HG03103 (cell line): Measurements from ENCODE around the gene C10orf71.

Experiments
- ATAC-seq: cut with Tn5 transposase; IDR thresholded peaks from one replicate; pipeline ENCODE4 v1.9.1; 2021; ENCODE audit warnings: low read depth; ENCODE audit not compliant: unreplicated experiment

The C10orf71 gene

DNA sequence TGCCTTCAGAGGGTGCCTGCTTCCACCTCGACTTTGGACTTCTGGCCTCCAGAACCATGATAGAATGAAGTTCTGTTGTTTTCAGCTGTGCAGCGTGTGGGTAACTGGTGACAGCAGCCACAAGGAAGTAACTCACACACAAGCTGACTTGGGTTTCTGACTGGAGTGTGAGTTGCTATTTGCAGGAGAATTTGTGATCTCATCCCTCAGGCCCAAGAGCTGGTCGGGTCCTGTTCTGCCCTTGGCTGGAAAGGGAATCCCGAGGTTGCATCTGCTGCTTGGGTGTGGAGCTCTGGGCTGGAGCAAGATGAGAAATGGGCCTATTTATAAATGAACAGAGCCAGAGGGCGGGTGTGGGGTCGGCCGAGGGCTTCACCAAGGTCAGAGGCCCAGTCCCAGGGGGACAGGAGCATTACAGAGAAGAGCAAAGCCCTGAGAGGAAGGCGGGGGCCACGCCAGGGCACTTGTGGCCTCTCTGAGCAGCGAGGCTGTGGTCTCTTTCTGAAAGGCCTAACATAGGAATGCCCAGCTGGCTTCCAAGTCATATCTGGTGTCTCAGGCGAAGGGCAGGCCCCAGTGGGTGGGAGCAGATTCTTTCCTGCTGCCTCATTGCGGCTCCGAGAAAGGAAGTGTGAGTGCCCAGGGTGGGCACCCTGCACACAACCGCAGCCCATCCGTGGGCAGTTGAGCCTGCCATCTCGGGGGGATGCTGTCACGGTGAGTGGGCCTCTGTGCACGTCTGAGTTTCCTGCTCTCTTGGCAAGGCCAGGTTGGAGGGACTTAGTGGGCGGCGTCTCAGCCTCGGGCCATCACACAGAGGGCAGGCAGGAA is 26.5 kb upstream of the C10orf71 start:
- ATAC-seq = no peak

DNA sequence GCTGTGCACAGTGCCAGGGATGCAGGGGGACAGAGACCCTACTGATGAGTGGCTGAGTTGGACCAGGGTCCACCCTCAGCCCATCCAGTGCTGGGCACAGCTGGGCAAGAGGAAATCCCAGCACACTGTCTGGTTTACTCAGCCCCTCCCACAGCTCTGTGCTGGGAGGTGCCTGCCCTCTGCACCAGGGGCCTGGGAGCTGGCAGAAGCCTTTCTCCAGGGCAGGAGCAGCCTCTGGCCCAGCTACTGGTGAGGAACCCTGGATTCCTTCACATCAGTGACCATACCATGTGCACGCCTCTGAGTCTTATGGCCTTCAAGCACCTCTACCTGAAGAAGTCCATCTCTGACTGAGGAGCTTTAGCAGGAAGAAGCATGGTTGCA is 25.9 kb upstream of the C10orf71 start:
- no peak for ATAC-seq

DNA sequence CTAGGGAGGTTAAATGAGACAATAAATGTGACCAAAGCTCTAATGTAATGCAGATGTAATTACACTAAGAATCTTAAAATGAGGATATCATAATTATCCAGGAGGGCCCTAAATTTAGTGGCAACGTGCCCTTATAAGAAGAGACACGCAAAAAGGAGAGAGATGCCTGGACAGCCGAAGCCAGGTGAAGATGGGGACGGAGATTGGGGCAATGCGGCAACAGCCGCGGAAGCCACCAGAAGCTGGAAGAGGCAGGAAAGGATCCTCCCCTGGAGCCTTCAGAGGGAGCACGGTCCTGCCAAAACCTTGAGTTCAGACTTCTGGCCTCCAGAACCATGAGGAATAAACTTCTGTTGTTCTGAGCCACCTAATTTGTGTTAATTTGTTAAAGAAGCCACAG is 25.3 kb upstream of the C10orf71 start:
- no peak for ATAC-seq

DNA sequence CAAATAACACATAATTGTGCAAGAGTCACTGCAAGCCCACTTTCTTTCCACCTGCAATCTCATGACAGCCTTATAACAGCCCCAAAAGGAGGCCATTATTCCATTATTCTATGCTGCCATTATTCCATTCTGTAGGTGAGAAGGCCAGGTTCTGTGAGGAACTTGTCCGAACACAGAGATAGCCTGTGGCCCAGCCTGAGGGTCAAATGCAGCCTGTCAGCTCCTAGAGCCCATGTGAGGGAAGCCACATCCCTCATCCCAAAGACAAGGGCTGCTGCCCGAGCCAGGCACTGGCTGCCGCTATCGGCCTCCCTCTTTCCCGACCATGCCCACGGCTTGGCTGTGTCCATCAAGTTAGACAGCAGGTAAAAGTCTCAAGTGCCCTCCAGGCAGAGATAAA is 24.1 kb upstream of the C10orf71 start:
- no peak for ATAC-seq

DNA sequence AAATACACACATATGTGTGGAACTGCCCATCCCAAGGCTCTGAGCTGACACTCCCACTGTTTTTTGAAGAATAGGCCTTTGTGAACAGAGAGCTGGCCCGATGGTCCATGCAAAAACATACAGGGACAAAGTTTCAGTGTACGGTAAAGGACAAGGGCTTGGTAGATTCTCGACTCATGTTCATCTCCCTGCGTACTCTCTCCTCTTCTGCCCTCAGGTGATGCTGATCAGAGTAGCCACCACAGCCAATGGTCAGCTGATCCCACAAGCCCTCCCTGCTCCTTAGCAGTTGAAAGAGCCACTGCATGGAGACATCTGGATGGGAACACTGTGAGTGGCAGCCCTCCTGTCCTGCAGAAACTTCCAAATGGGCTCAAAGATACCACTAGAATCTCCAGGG is 23.1 kb upstream of the C10orf71 start:
- ATAC-seq = no peak

DNA sequence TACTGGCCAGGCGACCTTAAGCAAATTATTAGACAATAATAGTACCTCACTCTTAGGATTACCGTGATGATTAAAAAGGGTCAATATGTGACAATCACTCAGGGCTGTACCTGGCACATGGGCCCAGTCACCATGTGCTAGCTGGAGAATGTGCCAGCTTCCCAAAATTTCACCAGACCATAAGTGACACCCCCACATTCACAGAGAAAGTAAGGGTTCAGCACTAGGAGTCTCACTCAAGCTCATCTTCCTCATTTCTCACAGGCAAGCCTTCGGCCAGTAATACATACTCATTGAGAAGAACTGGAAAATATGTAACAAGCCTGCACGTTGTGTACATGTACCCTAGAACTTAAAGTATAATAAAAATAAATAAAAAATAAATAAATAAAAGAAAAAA is 22.4 kb upstream of the C10orf71 start:
- ATAC-seq = no peak

DNA sequence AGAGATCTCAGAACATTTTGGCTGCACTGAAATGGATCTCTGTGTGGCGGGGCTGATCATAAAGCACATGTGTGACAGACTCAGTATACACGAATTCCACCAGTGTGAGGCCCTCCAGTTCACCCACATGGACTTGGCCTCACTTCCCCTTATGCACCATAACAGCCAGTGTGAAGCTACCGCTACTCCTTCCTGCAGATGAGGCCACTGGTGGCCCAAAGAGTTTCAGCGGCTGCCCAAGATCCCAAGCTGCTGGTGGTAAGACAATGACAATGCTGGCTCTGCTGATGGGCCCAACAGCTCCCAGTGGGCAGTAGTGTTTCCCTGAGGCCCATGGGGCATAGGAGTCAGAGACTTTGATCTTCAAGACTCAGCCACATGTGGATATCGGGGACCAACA is 21.0 kb upstream of the C10orf71 start:
- ATAC-seq = no peak

DNA sequence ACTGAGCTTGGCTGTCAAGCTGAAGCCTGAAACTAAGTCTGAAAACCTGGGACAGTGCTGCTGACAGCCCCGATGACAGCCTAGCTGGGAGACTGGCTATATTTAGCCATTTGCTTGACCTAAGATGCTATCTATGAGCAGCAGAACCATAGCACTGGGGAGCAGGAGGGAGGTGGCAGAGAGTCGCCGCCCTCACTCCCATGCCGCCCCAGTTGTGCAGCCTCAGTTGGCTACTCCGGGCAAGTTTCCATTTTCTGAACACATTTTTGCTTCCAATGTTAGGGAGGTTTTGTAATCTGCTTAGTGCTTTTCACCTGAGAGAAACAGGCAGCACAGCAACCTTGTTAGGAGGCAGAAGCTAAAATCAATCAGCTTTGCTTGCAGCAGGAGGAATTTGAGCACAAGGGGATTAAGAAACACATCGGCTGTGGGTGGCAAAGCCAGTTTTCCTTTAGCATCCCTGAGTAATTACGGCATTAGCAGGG is 20.4 kb upstream of the C10orf71 start:
- no peak for ATAC-seq

DNA sequence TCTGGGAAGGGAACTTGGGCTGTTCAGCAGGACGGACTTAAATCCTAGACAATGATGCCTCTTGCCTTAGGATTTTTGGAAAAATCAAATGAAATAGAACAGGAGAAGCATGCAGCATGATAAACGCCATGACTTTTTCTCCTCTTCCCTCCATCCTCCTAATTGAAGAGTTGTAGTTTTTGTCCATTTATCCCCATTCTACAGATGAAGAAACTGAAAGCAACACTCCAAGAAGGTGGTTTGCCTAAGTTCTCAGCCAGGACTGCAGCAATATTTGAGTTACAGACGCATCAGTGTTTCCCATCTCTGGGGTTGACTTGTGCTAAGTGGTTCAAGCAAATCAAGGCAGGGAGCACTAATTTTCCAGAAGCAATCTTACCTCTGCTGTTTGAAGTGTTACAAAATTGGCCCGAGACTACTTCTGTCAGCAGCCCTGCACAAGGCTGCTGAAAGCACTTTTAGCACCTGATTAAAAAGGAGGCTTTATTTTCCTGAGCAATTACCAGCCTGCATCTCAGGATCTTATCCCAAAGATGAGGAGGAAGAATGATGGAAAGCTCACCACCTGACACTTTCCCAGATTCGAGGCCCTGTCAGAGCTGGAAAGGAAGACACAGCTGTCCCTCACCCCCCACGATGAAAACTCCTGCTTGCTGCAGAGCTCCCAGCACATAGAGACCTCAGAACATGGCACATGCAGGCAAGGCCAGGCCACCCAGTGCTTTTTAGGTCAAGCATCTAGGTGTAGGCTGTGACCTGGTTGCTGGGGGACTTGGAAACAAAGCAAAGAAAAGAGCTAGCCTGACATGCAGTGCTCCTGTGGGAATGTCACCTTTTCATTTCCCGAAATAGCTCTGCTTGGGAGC is 19.7 kb upstream of the C10orf71 start:
- no peak for ATAC-seq

DNA sequence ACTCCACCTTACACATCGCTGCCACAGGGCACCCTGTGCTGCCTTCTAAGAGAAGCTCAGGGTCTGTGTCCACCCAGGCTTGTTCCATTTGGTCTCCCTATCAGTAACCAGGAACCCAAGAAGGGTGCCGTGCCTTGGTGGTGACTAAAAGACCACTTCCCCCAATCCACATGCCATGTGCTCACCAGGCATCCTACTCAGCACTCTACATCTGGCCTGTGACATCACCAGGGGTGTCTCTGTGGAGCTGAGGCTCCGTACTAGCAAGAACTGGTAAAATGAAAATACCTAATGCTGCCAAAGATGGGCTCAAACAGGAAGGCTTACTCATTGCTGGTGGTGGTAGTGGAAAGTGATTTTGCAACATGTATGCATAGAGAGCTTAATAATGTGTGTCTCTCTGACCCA is 19.0 kb upstream of the C10orf71 start:
- ATAC-seq = no peak

DNA sequence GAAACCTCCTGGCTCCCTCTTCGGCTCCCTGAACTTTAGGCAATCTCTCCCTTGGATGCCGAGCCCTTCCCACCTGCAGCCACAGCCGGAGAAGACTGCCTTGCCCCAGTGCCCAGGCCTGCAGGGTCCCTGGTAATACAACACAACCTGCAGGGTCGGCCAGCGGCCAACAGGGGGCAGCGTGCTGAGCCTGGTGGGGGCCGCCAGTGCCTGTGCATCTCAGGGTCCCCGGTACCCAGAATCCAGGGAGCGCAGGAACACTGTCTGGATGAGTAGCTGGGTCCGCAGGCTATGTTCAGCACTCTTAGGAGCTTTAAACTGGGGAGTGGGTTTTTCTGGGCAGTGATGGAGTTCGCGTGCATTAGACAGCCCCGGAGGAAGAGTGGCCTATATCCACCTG is 17.5 kb upstream of the C10orf71 start:
- no peak for ATAC-seq

DNA sequence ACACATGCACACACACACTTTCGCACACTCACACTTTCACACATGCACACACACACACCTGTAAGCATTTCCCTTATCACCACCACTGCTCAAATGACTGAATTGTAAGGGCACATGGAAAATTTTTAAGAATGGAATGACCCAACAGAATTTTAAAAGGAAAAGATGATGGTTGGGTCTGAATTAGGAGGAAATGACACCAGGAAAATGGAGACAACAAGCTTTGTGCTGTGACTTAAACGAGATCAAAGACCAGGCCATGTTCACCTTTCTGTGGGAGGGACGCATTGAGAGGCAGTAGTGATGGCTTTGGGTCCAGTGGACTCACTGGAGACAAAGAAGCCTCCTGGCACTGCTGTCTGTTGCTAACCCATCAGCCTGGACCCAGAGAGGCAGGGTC is 16.7 kb upstream of the C10orf71 start:
- no peak for ATAC-seq

DNA sequence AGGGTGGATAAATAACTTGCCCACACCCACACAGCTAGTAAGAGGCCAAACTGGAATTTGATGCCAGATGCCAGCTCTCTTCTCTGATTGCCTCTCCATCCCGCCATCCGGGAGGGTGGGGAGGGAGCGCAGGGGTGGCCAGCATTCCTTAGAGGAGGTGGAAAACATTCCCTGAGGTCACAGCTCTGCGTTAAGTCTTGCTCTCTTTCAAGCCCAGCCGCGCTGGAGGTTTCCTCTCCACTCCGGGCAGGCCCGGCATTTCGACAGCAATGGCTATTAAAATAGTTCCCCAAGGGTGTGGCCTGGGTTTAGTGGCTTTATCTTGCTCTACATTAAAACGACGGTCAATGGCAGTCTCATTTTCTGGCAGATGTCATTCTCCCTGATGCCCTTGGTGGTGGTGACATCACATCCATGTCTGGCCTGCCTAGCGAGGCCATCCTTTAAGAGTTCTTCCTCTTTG is 16.1 kb upstream of the C10orf71 start:
- no peak for ATAC-seq

DNA sequence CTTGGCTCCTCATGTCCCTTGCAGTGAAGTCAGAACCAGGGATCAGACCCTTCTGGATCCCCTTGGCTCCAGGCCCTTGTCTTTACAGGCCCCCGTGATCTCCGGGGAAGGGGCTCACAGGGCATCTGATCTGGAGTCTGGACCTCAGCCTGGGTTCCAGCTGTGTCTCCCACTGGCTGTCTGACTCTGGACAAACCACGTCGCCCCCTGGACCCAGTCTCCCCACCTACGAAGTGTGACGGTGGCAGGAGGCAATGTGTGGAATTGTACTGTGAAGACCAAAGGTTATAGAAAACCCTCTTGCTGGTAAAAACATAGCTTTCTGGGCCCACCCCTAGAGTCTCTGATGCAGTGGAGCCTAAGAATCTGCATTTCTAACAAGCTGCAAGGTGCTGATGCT is 15.5 kb upstream of the C10orf71 start:
- ATAC-seq = no peak

DNA sequence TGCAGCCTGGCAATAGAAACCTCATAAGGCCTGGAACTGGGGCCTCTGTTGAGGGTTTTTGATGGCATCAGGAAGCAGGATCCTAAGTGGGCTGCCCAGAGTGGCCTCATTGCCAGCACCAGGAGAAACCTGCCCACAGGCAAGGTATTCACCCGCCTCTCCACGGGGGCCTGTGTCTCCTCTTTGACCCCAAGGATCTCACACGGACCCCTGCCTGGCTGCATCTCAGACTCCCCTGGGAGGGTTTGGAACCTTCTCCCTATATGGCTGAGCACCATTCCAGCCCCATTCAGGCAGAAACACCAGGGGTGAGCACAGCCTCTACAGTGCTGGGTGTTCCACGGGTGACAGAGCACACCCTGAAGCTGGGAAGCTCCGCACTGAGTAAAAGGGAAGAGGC is 14.6 kb upstream of the C10orf71 start:
- ATAC-seq = no peak

DNA sequence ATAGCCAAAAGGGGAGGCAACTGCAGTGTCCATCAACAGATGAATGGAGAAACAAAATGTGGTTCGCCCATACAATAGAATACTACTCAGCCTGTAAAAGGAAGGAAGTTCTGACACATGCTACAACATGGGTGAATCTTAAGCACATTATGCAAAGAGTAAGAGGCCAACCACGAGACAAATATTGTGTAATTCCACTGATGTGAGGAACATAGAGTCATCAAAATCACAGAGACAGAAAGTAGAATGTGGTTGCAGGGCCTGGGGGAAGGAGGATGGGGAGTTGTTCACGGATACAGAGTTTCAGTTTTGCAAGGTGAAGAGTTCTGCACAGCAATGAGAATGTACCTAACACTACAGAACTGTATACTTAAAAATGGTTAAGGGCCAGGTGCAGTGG is 13.7 kb upstream of the C10orf71 start:
- ATAC-seq = no peak

DNA sequence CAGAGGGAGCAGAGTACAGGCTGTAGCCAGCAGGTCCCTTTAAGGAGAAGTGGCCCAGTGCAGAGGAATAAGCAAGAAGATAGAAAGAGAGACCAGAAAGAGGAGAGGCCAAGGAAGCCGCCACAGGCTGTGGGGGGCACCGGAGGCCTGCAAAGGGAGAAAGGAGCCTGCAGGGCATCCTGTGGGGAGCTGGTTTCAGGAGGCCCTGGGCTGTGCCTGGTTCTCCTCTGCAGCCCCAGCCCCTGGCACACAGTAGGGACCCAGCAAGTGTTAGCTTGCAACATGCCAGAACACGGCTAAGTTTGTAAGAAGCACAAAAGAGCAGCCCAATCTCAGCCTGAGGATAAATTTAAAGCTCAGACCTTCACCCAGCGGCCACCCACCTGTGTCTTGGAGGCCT is 12.3 kb upstream of the C10orf71 start:
- ATAC-seq = no peak

DNA sequence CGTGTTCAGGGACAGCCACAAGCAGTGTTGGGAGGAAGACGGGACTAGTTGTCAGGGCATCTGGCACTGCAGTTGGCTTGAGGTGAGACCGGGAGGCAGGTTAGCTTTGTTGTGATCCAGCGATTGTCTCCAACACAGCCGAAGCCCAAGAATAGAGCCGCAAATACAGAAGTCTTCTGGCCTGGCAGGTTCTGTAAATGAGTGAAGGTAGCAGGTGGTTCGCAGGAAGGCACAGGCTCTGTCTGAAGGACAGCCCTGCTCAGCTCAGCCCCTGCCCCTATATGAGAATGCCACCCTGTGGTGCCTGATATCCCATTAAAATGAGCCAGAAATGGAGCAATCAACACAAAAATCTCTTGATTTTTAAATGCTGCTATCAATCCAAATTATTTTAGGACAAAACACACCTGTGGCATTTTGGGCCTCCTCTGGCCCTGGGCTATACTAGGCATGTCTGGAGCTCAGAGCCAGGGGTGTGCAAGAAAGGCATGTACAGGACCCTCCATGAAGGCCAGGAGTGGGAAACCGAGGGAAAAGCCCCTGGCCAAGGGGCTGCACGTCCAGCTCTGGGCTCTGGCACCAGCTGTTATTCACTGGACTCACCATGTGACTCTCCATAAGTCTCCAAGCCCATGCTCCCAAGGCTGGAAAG is 11.2 kb upstream of the C10orf71 start:
- no peak for ATAC-seq

DNA sequence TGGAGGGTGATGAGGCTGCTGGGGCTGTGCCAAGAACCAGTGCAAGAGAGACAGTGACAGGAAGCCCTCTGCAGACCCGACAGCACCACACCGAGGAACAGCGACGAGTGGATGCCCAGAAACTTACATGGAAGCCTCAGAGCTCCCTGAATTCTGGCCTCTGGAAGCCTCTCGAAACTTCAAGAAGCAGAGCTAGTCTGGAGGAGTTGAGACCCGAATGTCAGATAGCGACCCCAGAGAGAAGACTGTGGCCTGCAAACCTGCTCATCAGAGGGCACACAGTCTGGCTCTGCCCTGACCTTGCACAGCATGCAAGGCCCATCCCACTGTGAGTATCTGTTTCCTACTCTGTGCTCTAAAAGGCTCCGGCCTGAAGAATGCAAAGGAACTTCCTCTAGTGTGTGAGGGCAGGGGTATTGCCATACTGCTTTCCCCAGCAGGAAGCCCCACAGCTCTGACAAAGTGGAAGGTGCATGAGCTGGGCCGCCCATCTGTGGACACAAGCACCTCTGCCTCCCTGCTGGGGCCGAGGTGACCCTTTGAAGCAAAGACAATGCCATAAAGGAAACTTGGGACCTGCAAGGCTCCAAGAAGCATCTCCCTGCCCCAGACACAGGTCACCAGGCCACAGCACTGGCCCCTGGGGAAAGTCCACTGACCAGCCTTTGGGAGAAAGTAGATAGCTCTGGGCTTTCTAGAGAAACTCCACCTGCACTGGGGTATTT is 10.5 kb upstream of the C10orf71 start:
- ATAC-seq = no peak

DNA sequence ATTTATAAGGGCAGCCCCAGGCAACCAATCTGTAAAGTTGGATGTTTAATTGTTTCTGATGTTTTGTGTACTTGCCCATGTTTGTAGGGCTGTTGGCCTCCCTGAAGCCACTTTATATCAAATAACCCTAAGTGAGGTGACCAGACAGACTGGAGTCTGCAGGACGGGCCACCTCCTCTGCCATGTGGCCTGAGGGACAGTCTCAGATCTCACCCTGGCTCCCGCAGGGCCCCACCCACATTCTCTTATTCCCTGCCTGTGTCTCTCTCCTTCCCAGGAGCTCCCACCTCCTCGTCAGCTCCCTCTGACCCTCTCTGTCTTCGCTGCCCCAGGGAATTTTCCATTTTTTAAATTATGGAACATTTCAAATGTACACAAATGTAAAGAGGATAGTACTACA is 9.5 kb upstream of the C10orf71 start:
- no peak for ATAC-seq

DNA sequence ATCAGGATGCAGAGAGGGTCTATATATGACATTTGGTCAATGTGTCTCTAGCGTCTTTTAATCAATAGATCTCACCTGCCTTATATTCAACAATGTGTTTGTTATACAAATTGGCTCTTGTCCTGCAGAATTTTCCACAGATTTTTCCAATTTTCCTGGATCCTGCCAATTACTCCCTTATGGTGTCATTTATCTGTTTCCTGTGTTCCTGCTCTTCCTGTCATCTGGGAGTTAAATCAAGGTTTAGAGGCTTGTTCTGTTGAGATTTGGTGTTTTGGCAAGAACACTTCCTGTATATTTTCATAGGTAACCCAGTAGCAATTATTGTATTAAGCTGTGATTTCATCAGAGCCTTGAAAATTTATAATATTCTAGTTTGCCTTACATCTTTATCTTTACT is 8.8 kb upstream of the C10orf71 start:
- ATAC-seq = no peak
